Body of pancreas (tissue), 4 donors: ENCODE measurements around the gene RTF2.

Experiments
- CTCF ChIP-seq, 7 experiments: fragments of 450-650 bp in 4 of 7; fragments of 200-600 bp in 3 of 7; sonication (generic) in 3 of 7; IDR thresholded peaks; one replicate each; pipeline ENCODE4 v1.5.1; 2016 to 2019; ENCODE audit warnings: antibody characterized with exemption in 7 of 7
- POLR2A ChIP-seq, 3 donors: fragments of 450-650 bp; IDR thresholded peaks; one replicate each; pipeline ENCODE4 v1.6.1; 2016; ENCODE audit warnings: antibody characterized with exemption in 3 of 3, mild to moderate bottlenecking in 2 of 3

GRCh38 chr20:56430461-56430860 lies 38.0 kb upstream of the RTF2 start:
- TF ChIP-seq CTCF (IDR thresholded peaks at IDR 0.05), result no peak
- no peak for TF ChIP-seq POLR2A (IDR thresholded peaks at IDR 0.05)
